Muscle of leg (tissue), 11 donors: ENCODE data around the gene MOB2. TPM values are rescaled to one million over a fixed set of nuclear protein-coding genes. Genes with fewer than 3 reads are reported as not detected.

Experiments used
- DNase-seq: peaks from one replicate; pipeline ENCODE4 v3.0.0; 2013
- H3K27ac ChIP-seq: one replicate; pipeline ENCODE4 v1.5.1; 2013; ENCODE audit warnings: mild to moderate bottlenecking, low read length, control low read depth
- H3K27me3 ChIP-seq: one replicate; pipeline ENCODE4 v1.6.1; 2013; ENCODE audit warnings: low read length; ENCODE audit not compliant: control insufficient read depth, insufficient read depth
- H3K36me3 ChIP-seq: one replicate; pipeline ENCODE4 v1.6.1; 2013; ENCODE audit warnings: low read length; ENCODE audit not compliant: control insufficient read depth, insufficient read depth
- H3K4me1 ChIP-seq: one replicate; pipeline ENCODE4 v1.6.1; 2013; ENCODE audit warnings: low read length; ENCODE audit not compliant: control insufficient read depth, insufficient read depth
- H3K4me3 ChIP-seq: one replicate; pipeline ENCODE4 v1.5.1; 2013; ENCODE audit warnings: low read length, control low read depth
- H3K9me3 ChIP-seq: replicated peaks from 2 replicates; pipeline ENCODE4 v1.6.1; 2013; ENCODE audit warnings: low read depth, low read length; ENCODE audit not compliant: control insufficient read depth
- WGBS: methylation state at CpG from one replicate; pipeline ENCODE4 v1.1.5; 2013; ENCODE audit warnings: missing lambda C conversion rate; ENCODE audit not compliant: insufficient coverage; 5-methylcytosine and 5-hydroxymethylcytosine counted together
- polyA plus RNA-seq, 8 donors: library from polyadenylated mRNA; unstranded; fragments of 120-200 nt; gene quantifications; one replicate each; pipeline versions ENCODE4 v1.2.1 to v1.2.3, GENCODE V29; 2013; ENCODE audit warnings: inconsistent platforms in 1 of 8, low replicate concordance in 1 of 8; ENCODE audit not compliant: insufficient read length in 8 of 8, insufficient read depth in 1 of 8
- total RNA-seq: library from RNA; stranded (reverse); fragments of 120-200 nt; gene quantifications from one replicate; pipeline ENCODE4 v1.2.4, GENCODE V29; 2013

The MOB2 gene
- total and polyA plus RNA-seq, 9 donors: 21.4 to 28.2 (median 25.0) TPM

- no peaks in the 10 kb centered on the region for H3K9me3 ChIP-seq
- peaks cover 14% of the 10 kb centered on the region for H3K4me1 ChIP-seq
- no peak overlapping the region for H3K4me3 ChIP-seq
- H3K27me3 ChIP-seq: no peaks in the 10 kb centered on the region
- DNase-seq: no peak
- WGBS: 89% methylated on average over 31 of the region's 36 CpGs
- peaks cover 31% of the 10 kb centered on the region for H3K36me3 ChIP-seq
- no peak overlapping the region for H3K27ac ChIP-seq
Measured at GRCh38 chr11:1480555-1481482, 5.8 kb downstream of the MOB2 start.

GRCh38 chr11:1480191-1480554, 6.4 kb downstream of the MOB2 start:
- WGBS: 75% methylated on average over 9 of the region's 13 CpGs
- no peak for DNase-seq
- no peaks in the 10 kb centered on the region for H3K9me3 ChIP-seq
- peaks cover 9% of the 10 kb centered on the region for H3K4me1 ChIP-seq
- H3K27ac ChIP-seq: no peak overlapping the region
- H3K27me3 ChIP-seq: no peaks in the 10 kb centered on the region
- H3K4me3 ChIP-seq: no peak overlapping the region
- peaks cover 34% of the 10 kb centered on the region for H3K36me3 ChIP-seq

GRCh38 chr11:1479678-1480118, 6.9 kb downstream of the MOB2 start:
- Histone ChIP-seq H3K4me1 (peaks cover 5% of the 10 kb centered on the region), H3K27me3 (no peaks in the 10 kb centered on the region), H3K27ac (no peak overlapping the region), H3K36me3 (peaks cover 35% of the 10 kb centered on the region), H3K4me3 (no peak overlapping the region), H3K9me3 (no peaks in the 10 kb centered on the region)
- 87% methylated on average over 11 of the region's 12 CpGs for WGBS
- no peak for DNase-seq

- Histone ChIP-seq H3K27ac (no peak overlapping the region), H3K36me3 (peaks cover 40% of the 10 kb centered on the region), H3K27me3 (no peaks in the 10 kb centered on the region), H3K4me1 (peaks cover 5% of the 10 kb centered on the region), H3K4me3 (no peak overlapping the region), H3K9me3 (no peaks in the 10 kb centered on the region)
- no peak for DNase-seq
- 83% methylated on average over 9 of the region's 9 CpGs for WGBS
Measured at GRCh38 chr11:1479006-1479677, 7.4 kb downstream of the MOB2 start.

GRCh38 chr11:1478544-1478943, 8.0 kb downstream of the MOB2 start:
- H3K36me3 ChIP-seq: peaks cover 44% of the 10 kb centered on the region
- no peak for DNase-seq
- peaks cover 3% of the 10 kb centered on the region for H3K4me1 ChIP-seq
- no peak overlapping the region for H3K27ac ChIP-seq
- H3K4me3 ChIP-seq: no peak overlapping the region
- H3K27me3 ChIP-seq: no peaks in the 10 kb centered on the region
- WGBS: 85% methylated on average over 2 of the region's 9 CpGs
- no peaks in the 10 kb centered on the region for H3K9me3 ChIP-seq

- no peak overlapping the region for H3K27ac ChIP-seq
- no peak overlapping the region for H3K4me3 ChIP-seq
- no peak for DNase-seq
- H3K36me3 ChIP-seq: peaks cover 50% of the 10 kb centered on the region
- WGBS: 97% methylated on average over 5 of the region's 13 CpGs
- H3K4me1 ChIP-seq: no peaks in the 10 kb centered on the region
- no peaks in the 10 kb centered on the region for H3K9me3 ChIP-seq
- no peaks in the 10 kb centered on the region for H3K27me3 ChIP-seq
Measured at GRCh38 chr11:1478011-1478410, 8.6 kb downstream of the MOB2 start.

GRCh38 chr11:1476940-1477736, 9.4 kb downstream of the MOB2 start:
- Histone ChIP-seq H3K36me3 (peaks cover 58% of the 10 kb centered on the region), H3K4me1 (no peaks in the 10 kb centered on the region), H3K9me3 (no peaks in the 10 kb centered on the region), H3K27me3 (no peaks in the 10 kb centered on the region), H3K4me3 (no peak overlapping the region), H3K27ac (no peak overlapping the region)
- 79% methylated on average over 16 of the region's 20 CpGs for WGBS
- DNase-seq: no peak

- no peaks in the 10 kb centered on the region for H3K9me3 ChIP-seq
- DNase-seq: no peak
- no peak overlapping the region for H3K27ac ChIP-seq
- 88% methylated on average over 8 of the region's 12 CpGs for WGBS
- H3K4me1 ChIP-seq: no peaks in the 10 kb centered on the region
- H3K4me3 ChIP-seq: no peak overlapping the region
- H3K27me3 ChIP-seq: no peaks in the 10 kb centered on the region
- H3K36me3 ChIP-seq: peaks cover 68% of the 10 kb centered on the region
Measured at GRCh38 chr11:1475841-1476240, 10.7 kb downstream of the MOB2 start.

- no peak overlapping the region for H3K4me3 ChIP-seq
- H3K27ac ChIP-seq: no peak overlapping the region
- no peak for DNase-seq
- no peaks in the 10 kb centered on the region for H3K4me1 ChIP-seq
- H3K36me3 ChIP-seq: peaks cover 69% of the 10 kb centered on the region
- 87% methylated on average over 15 of the region's 22 CpGs for WGBS
- H3K27me3 ChIP-seq: no peaks in the 10 kb centered on the region
- H3K9me3 ChIP-seq: no peaks in the 10 kb centered on the region
Measured at GRCh38 chr11:1473786-1474185, 12.8 kb downstream of the MOB2 start.
